GM23248 (cell line): ENCODE measurements around the gene ZNF415. TPM values are rescaled to one million over a fixed set of nuclear protein-coding genes. Genes with fewer than 3 reads are reported as not detected.

Source experiments
- DNase-seq: peaks from one replicate; pipeline ENCODE4 v3.0.0-alpha.2; 2015
- H2AFZ ChIP-seq: fragments of 200-600 bp; sonication (generic); 2 replicates; pipeline ENCODE4 v1.6.1; 2016; ENCODE audit warnings: antibody characterized with exemption
- H3F3A ChIP-seq: fragments of 200-600 bp; sonication (generic); 2 replicates; pipeline ENCODE4 v1.6.1; 2016; ENCODE audit warnings: mild to moderate bottlenecking, antibody characterized with exemption, mixed run types; ENCODE audit not compliant: insufficient read depth
- H3K27ac ChIP-seq: fragments of 200-600 bp; sonication (generic); 2 replicates; pipeline ENCODE4 v1.5.1; 2016; ENCODE audit warnings: mild to moderate bottlenecking
- H3K27me3 ChIP-seq: fragments of 200-600 bp; sonication (generic); replicated peaks from 2 replicates; pipeline ENCODE4 v1.6.1; 2016; ENCODE audit warnings: mild to moderate bottlenecking; ENCODE audit not compliant: insufficient read depth
- H3K36me3 ChIP-seq: fragments of 200-600 bp; sonication (generic); 2 replicates; pipeline ENCODE4 v1.6.1; 2016; ENCODE audit warnings: low read depth, mild to moderate bottlenecking
- H3K4me1 ChIP-seq: fragments of 200-600 bp; sonication (generic); 2 replicates; pipeline ENCODE4 v1.6.1; 2016; ENCODE audit warnings: mild to moderate bottlenecking; ENCODE audit not compliant: insufficient read depth
- H3K4me2 ChIP-seq: fragments of 200-600 bp; sonication (generic); one replicate; pipeline ENCODE4 v1.6.1; 2016; ENCODE audit warnings: mild to moderate bottlenecking; ENCODE audit not compliant: unreplicated experiment
- H3K4me3 ChIP-seq: fragments of 200-600 bp; sonication (generic); 2 replicates; pipeline ENCODE4 v1.5.1; 2016; ENCODE audit warnings: mild to moderate bottlenecking
- H3K79me2 ChIP-seq: fragments of 200-600 bp; sonication (generic); 2 replicates; pipeline ENCODE4 v1.6.1; 2016; ENCODE audit warnings: mild to moderate bottlenecking; ENCODE audit not compliant: insufficient read depth
- H3K9ac ChIP-seq: fragments of 200-600 bp; sonication (generic); 2 replicates; pipeline ENCODE4 v1.6.1; 2016; ENCODE audit warnings: mild to moderate bottlenecking
- H3K9me2 ChIP-seq: fragments of 200-600 bp; sonication (generic); 2 replicates; pipeline ENCODE4 v1.6.1; 2016; ENCODE audit warnings: mixed run types, mild to moderate bottlenecking, moderate library complexity; ENCODE audit not compliant: insufficient read depth
- H3K9me3 ChIP-seq: fragments of 200-600 bp; sonication (generic); one replicate; pipeline ENCODE4 v1.6.1; 2017; ENCODE audit warnings: low read depth
- H4K20me1 ChIP-seq: fragments of 200-600 bp; sonication (generic); 2 replicates; pipeline ENCODE4 v1.6.0; 2016; ENCODE audit not compliant: insufficient read depth
- EZH2 ChIP-seq: fragments of 200-600 bp; sonication (generic); IDR thresholded peaks from 2 replicates; pipeline ENCODE4 v1.6.1; 2018; ENCODE audit warnings: antibody characterized with exemption, mild to moderate bottlenecking; ENCODE audit not compliant: insufficient read depth, poor library complexity, severe bottlenecking
- EZH2phosphoT487 ChIP-seq: fragments of 200-600 bp; sonication (generic); IDR thresholded peaks from 2 replicates; pipeline ENCODE4 v1.6.1; 2018; ENCODE audit warnings: antibody characterized with exemption, moderate library complexity, mild to moderate bottlenecking, low read depth; ENCODE audit not compliant: insufficient read depth
- WGBS, 2 experiments: methylation state at CpG; one replicate each; pipeline ENCODE4 v1.1.6; 2015 to 2017; ENCODE audit warnings: low lambda C conversion rate in 2 of 2, low coverage in 1 of 2; ENCODE audit errors: missing lambda C conversion rate in 2 of 2; 5-methylcytosine and 5-hydroxymethylcytosine counted together
- in situ Hi-C: fragments of 300-500 bp; cut with MboI; formaldehyde crosslinking; loops from 2 replicates; pipeline ENCODE4 v1.15.0; 2020
- polyA plus RNA-seq: library from polyadenylated mRNA; unstranded; fragments of >200 nt; fragmentation: Nextera tagmentation; extraction: Ambion mirVana; gene quantifications from 2 replicates; pipeline ENCODE4 v1.2.1, GENCODE V29; 2016
- total RNA-seq: library from RNA; depleted of rRNA; stranded (reverse); fragments of >200 nt; shearing (Covaris generic); gene quantifications from 2 replicates; pipeline ENCODE4 v1.2.3, GENCODE V29; 2014

ZNF415 gene
- total and polyA plus RNA-seq, 2 experiments from 2014 or later, result 8.9 to 9.4 TPM

DNA sequence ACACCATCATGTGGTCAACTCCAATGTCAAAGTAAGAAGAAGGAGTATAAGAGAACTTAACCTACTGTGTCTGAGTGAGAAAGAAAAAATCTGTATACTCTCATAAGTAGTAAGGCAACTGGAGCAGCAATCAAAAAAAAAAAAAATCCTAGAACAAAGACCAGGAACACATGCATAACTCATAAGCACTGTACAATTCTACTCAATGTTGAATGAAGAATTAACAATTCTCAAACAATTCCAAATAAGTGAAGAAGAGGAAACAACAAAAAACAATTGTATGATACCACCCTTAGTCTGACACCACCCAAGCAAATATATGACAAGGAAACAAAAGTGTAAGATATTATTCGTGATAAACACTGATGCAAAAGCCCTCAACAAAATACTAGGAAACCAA is 54.0 kb downstream of the ZNF415 start:
- peaks cover 41% of the 10 kb centered on the region for H3K36me3 ChIP-seq

DNA sequence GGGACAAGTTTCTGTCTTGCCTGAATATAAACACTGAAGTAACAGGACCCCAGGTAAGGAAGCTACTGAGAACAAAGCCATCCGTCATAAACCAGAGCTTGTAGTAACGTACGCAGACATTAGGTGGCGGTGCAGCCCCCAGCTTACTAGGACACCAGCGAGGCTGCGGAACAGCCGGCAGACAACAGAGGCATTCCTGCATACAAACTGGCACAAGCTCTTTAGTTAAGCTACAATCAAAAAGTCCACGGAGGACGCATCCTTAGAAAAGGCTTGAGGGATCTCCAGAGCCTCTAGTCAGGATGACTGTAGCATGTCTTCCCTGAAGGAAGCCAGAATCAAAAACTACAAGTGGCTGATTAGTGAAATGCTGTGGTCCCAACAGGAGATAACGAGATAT is 55.7 kb downstream of the ZNF415 start:
- in situ Hi-C loops, result no loop called here
- no peaks in the 10 kb centered on the region for H3K27me3 ChIP-seq
- no peak overlapping the region for H3K4me2 ChIP-seq
- H3K9ac ChIP-seq, result no peak overlapping the region
- no peaks in the 10 kb centered on the region for H3K4me1 ChIP-seq
- H4K20me1 ChIP-seq, result no peaks in the 10 kb centered on the region; the same call in none of the 2 replicates
- TF ChIP-seq EZH2phosphoT487 (no peak), EZH2 (no peak)
- H2AFZ ChIP-seq, result no peak overlapping the region
- H3K9me3 ChIP-seq, result no peaks in the 10 kb centered on the region
- H3K27ac ChIP-seq, result no peak overlapping the region
- DNase-seq, result peak; percentile 67
- H3K4me3 ChIP-seq, result no peak overlapping the region
- WGBS, 2 experiments, result 46 to 47% methylated on average over 10 of the region's 10 CpGs
- peaks cover 66% of the 10 kb centered on the region for H3K79me2 ChIP-seq
- no peaks in the 10 kb centered on the region for H3K9me2 ChIP-seq
- peaks cover 11% of the 10 kb centered on the region; the same call in 1 of the 2 replicates for H3F3A ChIP-seq
- H3K36me3 ChIP-seq, result peaks cover 49% of the 10 kb centered on the region

More for the DNA sequence above, 54.0 kb downstream of the ZNF415 start:
- H3K27ac ChIP-seq, result no peak overlapping the region
- TF ChIP-seq EZH2 (no peak), EZH2phosphoT487 (no peak)
- no peaks in the 10 kb centered on the region; the same call in none of the 2 replicates for H4K20me1 ChIP-seq
- WGBS, 2 experiments, result 97 to 100% methylated on average over 1 of the region's 1 CpG
- H3K4me1 ChIP-seq, result no peaks in the 10 kb centered on the region
- H2AFZ ChIP-seq, result no peak overlapping the region
- no peak for DNase-seq
- peaks cover 83% of the 10 kb centered on the region for H3K79me2 ChIP-seq
- no peak overlapping the region for H3K9ac ChIP-seq
- in situ Hi-C loops, result no loop called here
- no peak overlapping the region for H3K4me3 ChIP-seq
- H3K4me2 ChIP-seq, result no peak overlapping the region
- H3K9me2 ChIP-seq, result no peaks in the 10 kb centered on the region
- H3K27me3 ChIP-seq, result no peaks in the 10 kb centered on the region
- H3K9me3 ChIP-seq, result no peaks in the 10 kb centered on the region
- H3F3A ChIP-seq, result peaks cover 12% of the 10 kb centered on the region; the same call in 1 of the 2 replicates

DNA sequence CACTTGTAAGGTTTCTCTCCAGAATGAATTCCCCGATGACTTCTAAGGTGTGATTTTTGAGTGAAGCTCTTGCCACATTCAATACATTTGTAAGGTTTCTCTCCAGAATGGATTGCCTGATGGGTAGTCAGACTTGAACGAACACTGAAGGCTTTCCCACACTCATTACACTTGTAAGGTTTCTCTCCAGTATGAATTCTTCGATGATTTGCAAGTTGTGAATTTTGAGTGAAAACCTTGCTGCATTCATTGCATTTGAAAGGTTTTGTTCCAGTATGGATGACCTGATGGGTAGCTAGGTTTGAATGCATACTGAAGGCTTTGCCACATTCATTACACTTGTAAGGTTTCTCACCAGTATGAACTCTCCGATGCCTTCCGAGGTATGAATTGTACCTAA is 63.9 kb downstream of the ZNF415 start:
- Histone ChIP-seq H3K4me2 (no peak overlapping the region), H3K9me3 (no peaks in the 10 kb centered on the region), H3K9me2 (no peaks in the 10 kb centered on the region), H3K4me3 (no peak overlapping the region), H4K20me1 (no peaks in the 10 kb centered on the region), H3K4me1 (no peaks in the 10 kb centered on the region), H3K9ac (no peak overlapping the region), H3K27me3 (no peaks in the 10 kb centered on the region), H2AFZ (no peak overlapping the region), H3K36me3 (peaks cover 87% of the 10 kb centered on the region), H3K79me2 (peaks cover 10% of the 10 kb centered on the region; the same call in 1 of the 2 replicates), H3F3A (0 out of 2 replicates have a peak, but pooled peaks cover 3% of the 10 kb centered on the region), H3K27ac (no peak overlapping the region)
- TF ChIP-seq EZH2 (no peak), EZH2phosphoT487 (no peak)
- 99 to 100% methylated on average over 5 of the region's 5 CpGs for WGBS, 2 experiments
- in situ Hi-C loops, result no loop called here
- DNase-seq, result no peak

DNA sequence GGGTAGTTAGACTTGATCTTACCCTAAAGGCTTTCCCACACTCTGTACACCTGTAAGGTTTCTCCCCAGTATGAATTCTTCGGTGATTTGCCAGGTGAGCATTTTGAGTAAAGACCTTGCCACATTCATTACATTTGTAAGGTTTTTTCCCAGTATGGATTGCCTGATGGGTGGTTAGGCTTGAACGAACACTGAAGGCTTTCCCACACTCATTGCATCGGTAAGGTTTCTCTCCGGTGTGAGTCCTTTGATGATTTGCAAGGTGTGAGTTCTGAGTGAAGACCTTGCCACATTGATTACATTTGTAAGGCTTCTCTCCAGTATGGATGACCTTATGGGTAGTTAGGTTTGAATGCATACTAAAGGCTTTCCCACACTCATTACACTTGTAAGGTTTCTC is 64.5 kb downstream of the ZNF415 start:
- Histone ChIP-seq H3K79me2 (peaks cover 10% of the 10 kb centered on the region; the same call in 1 of the 2 replicates), H3K4me1 (no peaks in the 10 kb centered on the region), H3K36me3 (peaks cover 81% of the 10 kb centered on the region), H3K27me3 (no peaks in the 10 kb centered on the region), H3K9me3 (no peaks in the 10 kb centered on the region), H3K4me3 (no peak overlapping the region), H3K4me2 (no peak overlapping the region), H3K9ac (no peak overlapping the region), H3K9me2 (no peaks in the 10 kb centered on the region), H3K27ac (no peak overlapping the region), H2AFZ (no peak overlapping the region), H3F3A (0 out of 2 replicates have a peak, but pooled peaks cover 3% of the 10 kb centered on the region), H4K20me1 (no peaks in the 10 kb centered on the region)
- TF ChIP-seq EZH2phosphoT487 (no peak), EZH2 (no peak)
- no peak for DNase-seq
- WGBS, 2 experiments, result 95 to 99% methylated on average over 4 of the region's 4 CpGs
- in situ Hi-C loops, result no loop called here
